Measurements from ENCODE around the gene SUSD3. TPM values are rescaled to one million over a fixed set of nuclear protein-coding genes. Genes with fewer than 3 reads are reported as not detected.

The SUSD3 gene
- polyA plus RNA-seq, 3 donors = 10.5 to 24.6 (median 15.7) TPM

- Histone ChIP-seq H3K4me3 (replicated peaks in 1 of 3; ENCODE audit: low read depth in 2 of 3, low read length in 3 of 3) (no peak overlapping the region), H3K79me2 (ENCODE audit: insufficient read depth, low read length) (no peaks in the 10 kb centered on the region), H4K20me1 (ENCODE audit: insufficient read depth, low read length) (no peaks in the 10 kb centered on the region), H3K27ac (ENCODE audit: low read depth in 1 of 2, low read length in 2 of 2) (no peak overlapping the region), H3K27me3 (ENCODE audit: control insufficient read depth in 2 of 2, insufficient read depth in 2 of 2, low read length in 2 of 2) (no peaks in the 10 kb centered on the region), H3K9ac (ENCODE audit: insufficient read depth, low read length, poor library complexity, severe bottlenecking) (no peak overlapping the region), H2AFZ (ENCODE audit: insufficient read depth, low read depth, low read length, poor library complexity, severe bottlenecking) (no peak overlapping the region), H3K4me1 (ENCODE audit: control insufficient read depth in 1 of 2, insufficient read depth in 2 of 2, low read length in 2 of 2) (peaks cover 30 to 39% of the 10 kb centered on the region in 2 donors), H3K9me3 (replicated peaks in 1 of 2; ENCODE audit: control insufficient read depth in 1 of 2, insufficient read depth in 1 of 2, low read length in 2 of 2) (peaks cover 14 to 18% of the 10 kb centered on the region in 2 donors), H3K36me3 (replicated peaks in 1 of 2; ENCODE audit: control insufficient read depth in 1 of 2, insufficient read depth in 2 of 2, low read length in 2 of 2) (peaks cover 2 to 14% of the 10 kb centered on the region in 2 donors), H3K4me2 (replicated peaks; ENCODE audit: extremely low read depth, low read length, poor library complexity, severe bottlenecking) (no peak overlapping the region)
- peaks cover 33 to 38% of the 10 kb centered on the region in 2 donors for H3K36me3 Mint-ChIP-seq
- no peak for DNase-seq
- TF ChIP-seq, protein P1, sequence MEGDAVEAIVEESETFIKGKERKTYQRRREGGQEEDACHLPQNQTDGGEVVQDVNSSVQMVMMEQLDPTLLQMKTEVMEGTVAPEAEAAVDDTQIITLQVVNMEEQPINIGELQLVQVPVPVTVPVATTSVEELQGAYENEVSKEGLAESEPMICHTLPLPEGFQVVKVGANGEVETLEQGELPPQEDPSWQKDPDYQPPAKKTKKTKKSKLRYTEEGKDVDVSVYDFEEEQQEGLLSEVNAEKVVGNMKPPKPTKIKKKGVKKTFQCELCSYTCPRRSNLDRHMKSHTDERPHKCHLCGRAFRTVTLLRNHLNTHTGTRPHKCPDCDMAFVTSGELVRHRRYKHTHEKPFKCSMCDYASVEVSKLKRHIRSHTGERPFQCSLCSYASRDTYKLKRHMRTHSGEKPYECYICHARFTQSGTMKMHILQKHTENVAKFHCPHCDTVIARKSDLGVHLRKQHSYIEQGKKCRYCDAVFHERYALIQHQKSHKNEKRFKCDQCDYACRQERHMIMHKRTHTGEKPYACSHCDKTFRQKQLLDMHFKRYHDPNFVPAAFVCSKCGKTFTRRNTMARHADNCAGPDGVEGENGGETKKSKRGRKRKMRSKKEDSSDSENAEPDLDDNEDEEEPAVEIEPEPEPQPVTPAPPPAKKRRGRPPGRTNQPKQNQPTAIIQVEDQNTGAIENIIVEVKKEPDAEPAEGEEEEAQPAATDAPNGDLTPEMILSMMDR (IDR thresholded peaks at IDR 0.05) = no peak
- peak overlapping the region in 3 of 7 donors; percentile 41 to 69 (median 42) for H3K27ac Mint-ChIP-seq
- peaks cover 0 to 2% (median 2%) of the 10 kb centered on the region in 3 donors for H3K27me3 Mint-ChIP-seq (ENCODE audit: low read depth in 3 of 3)
- peaks cover 15 to 26% (median 24%) of the 10 kb centered on the region in 7 donors for H3K9me3 Mint-ChIP-seq
- H3K4me1 Mint-ChIP-seq = peaks cover 40% of the 10 kb centered on the region
- WGBS (ENCODE audit: insufficient coverage) = 95% methylated on average over 5 of the region's 12 CpGs
- intact Hi-C loops (cut with micrococcal nuclease) = loop anchor here in 1 of 2 donors (5.0 kb wide), 1 partner anchor 62 kb away; no protein-coding TSS in a partner anchor
- H3K4me3 Mint-ChIP-seq = peak overlapping the region in 1 of 2 donors; percentile 27
These were observed 31.0 kb downstream of the SUSD3 start for GRCh38 chr9:93089481-93089991.

- intact Hi-C loops (cut with micrococcal nuclease) = loop anchor here (5.0 to 10.0 kb wide), 6 partner anchors 53 to 475 kb away; partner anchors contain the start of genes BICD2 (in 2 of the 2), FAM120A (in 2 of the 2) and FAM120AOS (in 2 of the 2)
- H3K27ac Mint-ChIP-seq = peak overlapping the region in 1 of 7 donors; percentile 42
These were observed 31.7 kb downstream of the SUSD3 start for GRCh38 chr9:93090091-93090655.

More at GRCh38 chr9:93090091-93090655, 31.7 kb downstream of the SUSD3 start:
- no peaks in the 10 kb centered on the region for H3K27me3 ChIP-seq (ENCODE audit: control insufficient read depth in 2 of 2, insufficient read depth in 2 of 2, low read length in 2 of 2)
- no peak overlapping the region for H3K4me3 ChIP-seq (replicated peaks in 1 of 3; ENCODE audit: low read depth in 2 of 3, low read length in 3 of 3)
- H3K4me1 ChIP-seq (ENCODE audit: control insufficient read depth in 1 of 2, insufficient read depth in 2 of 2, low read length in 2 of 2) = peaks cover 36 to 45% of the 10 kb centered on the region in 2 donors
- TF ChIP-seq, protein P1 (IDR thresholded peaks at IDR 0.05) = no peak
- H3K36me3 Mint-ChIP-seq = peaks cover 33 to 38% of the 10 kb centered on the region in 2 donors
- H3K27me3 Mint-ChIP-seq (ENCODE audit: low read depth in 3 of 3) = peaks cover 0 to 2% (median 2%) of the 10 kb centered on the region in 3 donors
- 97% methylated on average over 5 of the region's 8 CpGs for WGBS (ENCODE audit: insufficient coverage)
- no peak overlapping the region for H3K9ac ChIP-seq (ENCODE audit: insufficient read depth, low read length, poor library complexity, severe bottlenecking)
- peaks cover 46% of the 10 kb centered on the region for H3K4me1 Mint-ChIP-seq
- H3K36me3 ChIP-seq (replicated peaks in 1 of 2; ENCODE audit: control insufficient read depth in 1 of 2, insufficient read depth in 2 of 2, low read length in 2 of 2) = peaks cover 2 to 9% of the 10 kb centered on the region in 2 donors
- no peak overlapping the region for H3K27ac ChIP-seq (ENCODE audit: low read depth in 1 of 2, low read length in 2 of 2)
- DNase-seq = no peak
- no peak overlapping the region for H3K4me2 ChIP-seq (replicated peaks; ENCODE audit: extremely low read depth, low read length, poor library complexity, severe bottlenecking)
- H3K9me3 Mint-ChIP-seq = peaks cover 15 to 26% (median 24%) of the 10 kb centered on the region in 7 donors
- H3K4me3 Mint-ChIP-seq = no peak overlapping the region
- no peak overlapping the region for H2AFZ ChIP-seq (ENCODE audit: insufficient read depth, low read depth, low read length, poor library complexity, severe bottlenecking)
- H3K9me3 ChIP-seq (replicated peaks in 1 of 2; ENCODE audit: control insufficient read depth in 1 of 2, insufficient read depth in 1 of 2, low read length in 2 of 2) = peaks cover 14 to 18% of the 10 kb centered on the region in 2 donors
- no peaks in the 10 kb centered on the region for H4K20me1 ChIP-seq (ENCODE audit: insufficient read depth, low read length)
- no peaks in the 10 kb centered on the region for H3K79me2 ChIP-seq (ENCODE audit: insufficient read depth, low read length)
